ENCODE data around the gene ESRRB.

The ESRRB gene

GRCh38 chr14:76343386-76343785 lies 32.6 kb upstream of the ESRRB start:
- no peak for TF ChIP-seq CTCF (IDR thresholded peaks at IDR 0.05)
- no peak for DNase-seq (ENCODE audit: low spot score)
- Histone ChIP-seq H3K4me3 (no peak overlapping the region), H3K27ac (no peak overlapping the region)

- no peak for DNase-seq (ENCODE audit: low spot score)
- no peak for TF ChIP-seq CTCF (IDR thresholded peaks at IDR 0.05)
- Histone ChIP-seq H3K27ac (no peak overlapping the region), H3K4me3 (no peak overlapping the region)
These were observed 29.4 kb upstream of the ESRRB start for GRCh38 chr14:76346391-76347160.

- no peak overlapping the region for H3K27ac ChIP-seq
- H3K4me3 ChIP-seq, result no peak overlapping the region
- no peak for DNase-seq (ENCODE audit: low spot score)
- TF ChIP-seq CTCF (IDR thresholded peaks at IDR 0.05), result no peak
These were observed 27.0 kb upstream of the ESRRB start for GRCh38 chr14:76348898-76349297.

- no peak for TF ChIP-seq CTCF (IDR thresholded peaks at IDR 0.05)
- H3K27ac ChIP-seq, result no peak overlapping the region
- no peak overlapping the region for H3K4me3 ChIP-seq
- no peak for DNase-seq (ENCODE audit: low spot score)
These were observed 25.9 kb upstream of the ESRRB start for GRCh38 chr14:76349993-76350392.

GRCh38 chr14:76350671-76351070 lies 25.3 kb upstream of the ESRRB start:
- DNase-seq (ENCODE audit: low spot score), result no peak
- Histone ChIP-seq H3K4me3 (no peak overlapping the region), H3K27ac (no peak overlapping the region)
- no peak for TF ChIP-seq CTCF (IDR thresholded peaks at IDR 0.05)

GRCh38 chr14:76351941-76352340 lies 24.0 kb upstream of the ESRRB start:
- no peak for TF ChIP-seq CTCF (IDR thresholded peaks at IDR 0.05)
- Histone ChIP-seq H3K4me3 (no peak overlapping the region), H3K27ac (no peak overlapping the region)
- DNase-seq (ENCODE audit: low spot score), result no peak

GRCh38 chr14:76352639-76353281 lies 23.2 kb upstream of the ESRRB start:
- TF ChIP-seq CTCF (IDR thresholded peaks at IDR 0.05), result peak; percentile 73
- DNase-seq (ENCODE audit: low spot score), result no peak
- Histone ChIP-seq H3K4me3 (peak overlapping the region; percentile 65), H3K27ac (no peak overlapping the region)
